Keratinocyte (primary cell): ENCODE data around the gene LRRC7.

Experiments used
- CTCF ChIP-seq, 3 experiments: IDR thresholded peaks in 1 of 3; conservative IDR thresholded peaks in 1 of 3; optimal IDR thresholded peaks in 1 of 3; 2 replicates in 2 of 3; 3 replicates in 1 of 3; pipeline versions ENCODE3 to v1.5.1; 2011; ENCODE audit warnings: low read length in 3 of 3, mild to moderate bottlenecking in 3 of 3, moderate library complexity in 2 of 3, control low read depth in 1 of 3, inconsistent platforms in 1 of 3; ENCODE audit not compliant: insufficient read depth in 2 of 3; ENCODE audit errors: extremely low read depth in 1 of 3
- EZH2 ChIP-seq: IDR thresholded peaks from one replicate; pipeline ENCODE4 v1.6.1; 2012; ENCODE audit warnings: inconsistent platforms, mild to moderate bottlenecking, low read length, moderate library complexity

- TF ChIP-seq CTCF (optimal IDR thresholded peaks at IDR 0.05 in 1 of 3, IDR thresholded peaks at IDR 0.05 in 1 of 3, conservative IDR thresholded peaks at IDR 0.05 in 1 of 3; ENCODE audit: extremely low read depth in 1 of 3, insufficient read depth in 2 of 3, low read length in 3 of 3) (no peak), EZH2 (no peak)
These were observed 39.3 kb upstream of the LRRC7 start for GRCh38 chr1:69528376-69528775.
